ENCODE data around the gene ANXA6. TPM values are rescaled to one million over a fixed set of nuclear protein-coding genes. Genes with fewer than 3 reads are reported as not detected.
A peak's percentile ranks its signal among the peaks of the same experiment; 100 is the strongest.

ANXA6 gene
- total and polyA plus RNA-seq, 9 of the 15 experiments (the other 6 are each of a cell fraction or from before 2014, with no cell fraction given), result 0.70 to 13.2 (median 8.3) TPM

DNA sequence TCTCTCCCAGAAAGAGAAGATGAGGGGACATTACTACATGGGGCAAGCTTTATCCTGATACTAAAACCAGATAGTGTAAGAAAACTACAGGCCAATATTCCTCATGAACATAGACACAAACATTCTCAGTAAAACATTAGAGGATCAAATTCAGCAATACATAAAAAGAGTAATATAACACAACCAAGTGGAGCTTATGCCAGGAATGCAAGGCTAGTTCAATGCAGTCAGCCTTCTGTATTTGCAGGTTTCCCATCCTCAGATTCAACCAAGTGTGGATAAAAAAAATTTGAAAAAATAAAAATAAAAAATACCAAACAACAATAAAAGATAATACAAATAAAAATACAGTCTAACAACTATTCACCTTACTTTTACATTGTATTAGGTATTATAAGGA is 35.0 kb upstream of the ANXA6 start:
- Histone ChIP-seq H3K27me3 (ENCODE audit: control insufficient read depth in 2 of 2, insufficient read depth in 2 of 2, low read length in 2 of 2) (no peaks in the 10 kb centered on the region), H3K4me1 (replicated peaks in 1 of 2; ENCODE audit: control insufficient read depth in 2 of 2, insufficient read depth in 2 of 2, low read length in 2 of 2) (no peaks in the 10 kb centered on the region), H2AFZ (ENCODE audit: low read depth, low read length) (no peak overlapping the region), H3K4me2 (ENCODE audit: insufficient read depth, low read length) (no peak overlapping the region), H3K36me3 (ENCODE audit: control insufficient read depth, insufficient read depth, low read length) (no peaks in the 10 kb centered on the region), H3K4me3 (no peak overlapping the region), H3K9me1 (ENCODE audit: control insufficient read depth, insufficient read depth, low read length) (no peaks in the 10 kb centered on the region), H3K9ac (ENCODE audit: insufficient read depth in 1 of 2, low read depth in 2 of 2, low read length in 2 of 2) (no peak overlapping the region), H3K79me2 (ENCODE audit: control insufficient read depth, insufficient read depth, low read length) (no peaks in the 10 kb centered on the region), H3K27ac (ENCODE audit: extremely low read depth, low read depth, low read length) (no peak overlapping the region), H3K9me3 (replicated peaks; ENCODE audit: control insufficient read depth, insufficient read depth, low read depth, low read length) (peaks cover 3% of the 10 kb centered on the region), H4K20me1 (replicated peaks; ENCODE audit: control insufficient read depth, insufficient read depth, low read length) (no peaks in the 10 kb centered on the region)
- POLR2A ChIA-PET, result no interaction called here
- ATAC-seq, result no peak
- FAIRE-seq, result no peak
- in situ Hi-C loops (cut with MboI), result no loop called here
- BruUV-seq (replicated peaks), result no TSS peak
- CTCF ChIA-PET (ENCODE audit: low intra/inter-chr PET ratio), result no interaction called here
- no peak for DNase-seq (ENCODE audit: extremely low read depth in 1 of 4, low spot score in 3 of 4)
- intact Hi-C loops (cut with micrococcal nuclease), result no loop called here
- 0 out of 2 replicates have a peak, but pooled peaks have one; percentile 48 for TF ChIP-seq ZNF707 (CRISPR knock-in tag; conservative IDR thresholded peaks at IDR 0.05)
- peak; percentile 96 for TF ChIP-seq ZNF324 (CRISPR knock-in tag; IDR thresholded peaks at IDR 0.05)
- TF ChIP-seq KDM5B (IDR thresholded peaks at IDR 0.05; ENCODE audit: insufficient replicate concordance, low read depth, low read length), result no peak
- TF ChIP-seq CBX3 (IDR thresholded peaks at IDR 0.05; ENCODE audit: borderline replicate concordance in 1 of 2, low read length in 2 of 2), result peak in 1 of 2 experiments; percentile 72; a peak in 1 of 3 replicates

DNA sequence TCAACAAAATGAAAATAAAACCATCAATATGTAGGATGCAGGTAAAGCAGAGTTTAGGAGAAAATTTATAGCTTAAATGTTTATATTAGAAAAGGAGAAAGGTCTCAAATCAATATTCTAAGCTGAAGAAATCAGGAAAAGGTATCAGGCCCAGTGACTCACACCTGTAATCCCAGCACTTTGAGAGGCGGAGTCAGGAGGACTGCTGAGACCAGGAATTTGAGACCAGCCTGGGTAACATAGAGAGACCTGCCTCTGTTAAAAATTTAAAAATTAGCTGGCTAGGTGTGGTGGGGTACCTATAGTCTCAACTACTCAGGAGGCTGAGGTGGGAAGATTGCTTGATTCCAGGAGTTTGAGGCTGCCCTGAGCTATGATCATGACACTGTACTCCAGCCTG is 34.1 kb upstream of the ANXA6 start:
- no peak for ATAC-seq
- H3K79me2 ChIP-seq (ENCODE audit: control insufficient read depth, insufficient read depth, low read length), result no peaks in the 10 kb centered on the region
- 62% methylated on average over 1 of the region's 1 CpG for whole genome bisulfite sequencing (ENCODE audit: insufficient coverage, low coverage, missing lambda C conversion rate)
- no peak for DNase-seq (ENCODE audit: extremely low read depth in 1 of 4, low spot score in 3 of 4)
- no TSS peak for BruUV-seq (replicated peaks)
- H3K9ac ChIP-seq (ENCODE audit: insufficient read depth in 1 of 2, low read depth in 2 of 2, low read length in 2 of 2), result no peak overlapping the region
- no peaks in the 10 kb centered on the region for H3K36me3 ChIP-seq (ENCODE audit: control insufficient read depth, insufficient read depth, low read length)
- POLR2A ChIA-PET, result no interaction called here
- H3K9me1 ChIP-seq (ENCODE audit: control insufficient read depth, insufficient read depth, low read length), result no peaks in the 10 kb centered on the region
- no peaks in the 10 kb centered on the region for H4K20me1 ChIP-seq (replicated peaks; ENCODE audit: control insufficient read depth, insufficient read depth, low read length)
- no peaks in the 10 kb centered on the region for H3K4me1 ChIP-seq (replicated peaks in 1 of 2; ENCODE audit: control insufficient read depth in 2 of 2, insufficient read depth in 2 of 2, low read length in 2 of 2)
- in situ Hi-C loops (cut with MboI), result no loop called here
- no peaks in the 10 kb centered on the region for H3K27me3 ChIP-seq (ENCODE audit: control insufficient read depth in 2 of 2, insufficient read depth in 2 of 2, low read length in 2 of 2)
- no peak overlapping the region for H3K4me2 ChIP-seq (ENCODE audit: insufficient read depth, low read length)
- no peak overlapping the region for H2AFZ ChIP-seq (ENCODE audit: low read depth, low read length)
- H3K4me3 ChIP-seq, result no peak overlapping the region
- CTCF ChIA-PET (ENCODE audit: low intra/inter-chr PET ratio), result no interaction called here
- no peak for FAIRE-seq
- peaks cover 3% of the 10 kb centered on the region for H3K9me3 ChIP-seq (replicated peaks; ENCODE audit: control insufficient read depth, insufficient read depth, low read depth, low read length)
- H3K27ac ChIP-seq (ENCODE audit: extremely low read depth, low read depth, low read length), result no peak overlapping the region
- intact Hi-C loops (cut with micrococcal nuclease), result no loop called here
- no peak for TF ChIP-seq ZKSCAN8 (CRISPR knock-in tag; IDR thresholded peaks at IDR 0.05)
- no peak for TF ChIP-seq RREB1 (CRISPR knock-in tag; IDR thresholded peaks at IDR 0.05)
- no peak for TF ChIP-seq ZBTB1 (CRISPR knock-in tag; IDR thresholded peaks at IDR 0.05; ENCODE audit: borderline replicate concordance, low read depth)
- no peak for TF ChIP-seq RAD21 (CRISPR knock-in tag; conservative IDR thresholded peaks at IDR 0.05 in 1 of 2, IDR thresholded peaks at IDR 0.05 in 1 of 2)
- no peak for TF ChIP-seq ATF2 (CRISPR knock-in tag; IDR thresholded peaks at IDR 0.05)
